Measurements from ENCODE around the gene CFD. TPM values are rescaled to one million over a fixed set of nuclear protein-coding genes. Genes with fewer than 3 reads are reported as not detected.

CFD gene
- polyA plus RNA-seq, 1 of the 3 experiments (the other 2 are of a cell fraction) = 2.5 TPM

DNA sequence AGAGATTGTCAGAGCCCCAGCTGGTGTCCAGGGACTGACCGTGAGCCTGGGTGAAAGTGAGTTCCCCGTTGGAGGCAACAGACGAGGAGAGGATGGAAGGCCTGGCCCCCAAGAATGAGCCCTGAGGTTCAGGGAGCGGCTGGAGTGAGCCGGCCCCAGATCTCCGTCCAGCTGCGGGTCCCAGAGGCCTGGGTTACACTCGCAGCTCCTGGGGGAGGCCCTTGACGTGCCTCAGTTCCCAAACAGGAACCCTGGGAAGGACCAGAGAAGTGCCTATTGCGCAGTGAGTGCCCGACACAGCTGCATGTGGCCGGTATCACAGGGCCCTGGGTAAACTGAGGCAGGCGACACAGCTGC lies 8.5 kb upstream of the CFD start (continued):
- no peak for TF ChIP-seq RAD21 (IDR thresholded peaks at IDR 0.05; ENCODE audit: low read length)

DNA sequence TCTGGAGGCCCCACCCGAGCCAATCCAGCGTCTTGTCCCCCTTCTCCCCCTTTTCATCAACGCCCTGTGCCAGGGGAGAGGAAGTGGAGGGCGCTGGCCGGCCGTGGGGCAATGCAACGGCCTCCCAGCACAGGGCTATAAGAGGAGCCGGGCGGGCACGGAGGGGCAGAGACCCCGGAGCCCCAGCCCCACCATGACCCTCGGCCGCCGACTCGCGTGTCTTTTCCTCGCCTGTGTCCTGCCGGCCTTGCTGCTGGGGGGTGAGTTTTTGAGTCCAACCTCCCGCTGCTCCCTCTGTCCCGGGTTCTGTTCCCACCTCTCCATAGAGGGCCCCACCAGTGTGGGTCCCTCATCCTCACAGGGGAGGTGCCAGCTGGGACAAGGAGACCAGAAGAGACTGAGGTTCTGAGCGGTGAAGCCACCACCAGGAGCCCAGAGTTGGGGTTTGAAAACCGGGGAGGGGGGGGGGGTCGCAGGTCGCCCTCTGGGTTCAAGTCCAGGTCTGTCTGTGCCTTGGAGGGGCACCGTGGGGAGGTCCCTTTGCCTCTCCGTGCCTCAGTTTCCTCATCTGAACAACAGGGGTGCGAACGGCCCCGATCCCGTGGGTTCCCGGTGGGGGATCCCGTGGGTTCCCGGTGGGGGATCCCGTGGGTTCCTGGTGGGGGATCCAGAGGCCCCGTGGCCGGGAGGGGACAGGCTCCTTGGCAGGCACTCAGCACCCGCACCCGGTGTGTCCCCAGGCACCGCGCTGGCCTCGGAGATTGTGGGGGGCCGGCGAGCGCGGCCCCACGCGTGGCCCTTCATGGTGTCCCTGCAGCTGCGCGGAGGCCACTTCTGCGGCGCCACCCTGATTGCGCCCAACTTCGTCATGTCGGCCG lies 7.1 kb upstream of the CFD start, which contains the start of gene ELANE:
Gene ELANE, plus strand, starts transcription at position 168 of the 878 bp plus-strand sequence. Its CDS starts 26 bp downstream, at position 194.
- H3F3A ChIP-seq (replicated peaks; ENCODE audit: insufficient read depth) = peaks cover 11% of the 10 kb centered on the region
- H3K36me3 ChIP-seq (replicated peaks in 1 of 2; ENCODE audit: control insufficient read depth in 1 of 2, insufficient read depth in 2 of 2, low read length in 1 of 2) = no peaks in the 10 kb centered on the region
- H3K9me2 ChIP-seq = no peaks in the 10 kb centered on the region
- TF ChIP-seq RAD21 (IDR thresholded peaks at IDR 0.05; ENCODE audit: low read length) (no peak), CHD2 (IDR thresholded peaks at IDR 0.05; ENCODE audit: low read length, partially characterized antibody) (no peak), SMC3 (IDR thresholded peaks at IDR 0.05; ENCODE audit: low read depth, low read length) (no peak)
- TF ChIP-seq, protein P1, sequence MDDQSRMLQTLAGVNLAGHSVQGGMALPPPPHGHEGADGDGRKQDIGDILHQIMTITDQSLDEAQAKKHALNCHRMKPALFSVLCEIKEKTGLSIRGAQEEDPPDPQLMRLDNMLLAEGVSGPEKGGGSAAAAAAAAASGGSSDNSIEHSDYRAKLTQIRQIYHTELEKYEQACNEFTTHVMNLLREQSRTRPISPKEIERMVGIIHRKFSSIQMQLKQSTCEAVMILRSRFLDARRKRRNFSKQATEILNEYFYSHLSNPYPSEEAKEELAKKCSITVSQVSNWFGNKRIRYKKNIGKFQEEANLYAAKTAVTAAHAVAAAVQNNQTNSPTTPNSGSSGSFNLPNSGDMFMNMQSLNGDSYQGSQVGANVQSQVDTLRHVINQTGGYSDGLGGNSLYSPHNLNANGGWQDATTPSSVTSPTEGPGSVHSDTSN (IDR thresholded peaks at IDR 0.05) = no peak
- H3K4me3 ChIP-seq (ENCODE audit: low read depth in 2 of 2, low read length in 1 of 2) = no peak within 1 kb of the TSS
- H4K20me1 ChIP-seq (ENCODE audit: insufficient read depth) = no peaks in the 10 kb centered on the region
- 13% methylated on average over 26 of the region's 55 CpGs for WGBS (ENCODE audit: low lambda C conversion rate)
- ChIA-PET CTCF (interaction anchor here (1.6 kb wide), 1 partner anchor 11 kb away, joined by 6 read pairs; no protein-coding TSS in a partner anchor), POLR2A (no interaction called here)
- H3K27me3 ChIP-seq (ENCODE audit: insufficient read depth) = peaks cover 58% of the 10 kb centered on the region
- no peak within 1 kb of the TSS for H3K4me2 ChIP-seq
- H3K4me1 ChIP-seq (ENCODE audit: control insufficient read depth in 1 of 2, insufficient read depth in 2 of 2, low read depth in 1 of 2, low read length in 1 of 2) = peaks cover 0 to 8% of the 10 kb centered on the region in 2 experiments; a peak in 1 of 4 replicates
- DNase-seq = no peak
- H3K79me2 ChIP-seq (ENCODE audit: insufficient read depth) = no peaks in the 10 kb centered on the region
- no peaks in the 10 kb centered on the region for H3K9me3 ChIP-seq
- no peak within 1 kb of the TSS for H2AFZ ChIP-seq (ENCODE audit: low read depth)
- no peak within 1 kb of the TSS for H3K9ac ChIP-seq
- no peak within 1 kb of the TSS for H3K27ac ChIP-seq (ENCODE audit: low read depth in 2 of 2, low read length in 1 of 2)

GRCh38 chr19:853014-853585 lies 6.4 kb upstream of the CFD start:
- Histone ChIP-seq H3K27me3 (ENCODE audit: insufficient read depth) (peaks cover 51% of the 10 kb centered on the region), H3F3A (replicated peaks; ENCODE audit: insufficient read depth) (peaks cover 9% of the 10 kb centered on the region), H3K9ac (no peak overlapping the region), H2AFZ (ENCODE audit: low read depth) (no peak overlapping the region), H3K4me1 (ENCODE audit: control insufficient read depth in 1 of 2, insufficient read depth in 2 of 2, low read depth in 1 of 2, low read length in 1 of 2) (peaks cover 0 to 8% of the 10 kb centered on the region in 2 experiments; a peak in 1 of 4 replicates), H3K9me3 (no peaks in the 10 kb centered on the region), H3K9me2 (no peaks in the 10 kb centered on the region), H3K4me2 (no peak overlapping the region), H3K4me3 (ENCODE audit: low read depth in 2 of 2, low read length in 1 of 2) (no peak overlapping the region), H4K20me1 (ENCODE audit: insufficient read depth) (no peaks in the 10 kb centered on the region), H3K79me2 (ENCODE audit: insufficient read depth) (no peaks in the 10 kb centered on the region), H3K36me3 (replicated peaks in 1 of 2; ENCODE audit: control insufficient read depth in 1 of 2, insufficient read depth in 2 of 2, low read length in 1 of 2) (no peaks in the 10 kb centered on the region), H3K27ac (ENCODE audit: low read depth in 2 of 2, low read length in 1 of 2) (no peak overlapping the region)
- WGBS (ENCODE audit: low lambda C conversion rate) = 25% methylated on average over 12 of the region's 67 CpGs
- TF ChIP-seq, protein P1 (IDR thresholded peaks at IDR 0.05) = no peak
- TF ChIP-seq, protein P2, sequence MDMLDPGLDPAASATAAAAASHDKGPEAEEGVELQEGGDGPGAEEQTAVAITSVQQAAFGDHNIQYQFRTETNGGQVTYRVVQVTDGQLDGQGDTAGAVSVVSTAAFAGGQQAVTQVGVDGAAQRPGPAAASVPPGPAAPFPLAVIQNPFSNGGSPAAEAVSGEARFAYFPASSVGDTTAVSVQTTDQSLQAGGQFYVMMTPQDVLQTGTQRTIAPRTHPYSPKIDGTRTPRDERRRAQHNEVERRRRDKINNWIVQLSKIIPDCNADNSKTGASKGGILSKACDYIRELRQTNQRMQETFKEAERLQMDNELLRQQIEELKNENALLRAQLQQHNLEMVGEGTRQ (IDR thresholded peaks at IDR 0.05; ENCODE audit: borderline replicate concordance, low read depth, low read length) = no peak
- TF ChIP-seq, protein P3, sequence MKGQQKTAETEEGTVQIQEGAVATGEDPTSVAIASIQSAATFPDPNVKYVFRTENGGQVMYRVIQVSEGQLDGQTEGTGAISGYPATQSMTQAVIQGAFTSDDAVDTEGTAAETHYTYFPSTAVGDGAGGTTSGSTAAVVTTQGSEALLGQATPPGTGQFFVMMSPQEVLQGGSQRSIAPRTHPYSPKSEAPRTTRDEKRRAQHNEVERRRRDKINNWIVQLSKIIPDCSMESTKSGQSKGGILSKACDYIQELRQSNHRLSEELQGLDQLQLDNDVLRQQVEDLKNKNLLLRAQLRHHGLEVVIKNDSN (IDR thresholded peaks at IDR 0.05; ENCODE audit: borderline replicate concordance, low read depth) = no peak
- TF ChIP-seq REST (IDR thresholded peaks at IDR 0.05; ENCODE audit: low read depth, low read length) (no peak), NFIC (IDR thresholded peaks at IDR 0.05; ENCODE audit: borderline replicate concordance) (no peak), RXRA (IDR thresholded peaks at IDR 0.05; ENCODE audit: borderline replicate concordance, low read depth) (no peak)
- ChIA-PET CTCF (interaction anchor here (1.6 kb wide), 1 partner anchor 11 kb away, joined by 6 read pairs; no protein-coding TSS in a partner anchor), POLR2A (no interaction called here)
- DNase-seq = no peak

All from SK-N-SH (cell line).